Muscle layer of duodenum (tissue), 2 donors: ENCODE results near the gene ITPR1.

ENCODE experiments used
- H3K27ac ChIP-seq: one replicate; pipeline ENCODE4 v1.7.0; 2013; ENCODE audit warnings: mild to moderate bottlenecking, low read length
- H3K27me3 ChIP-seq: one replicate; pipeline ENCODE4 v1.7.0; 2013; ENCODE audit warnings: low read depth, mild to moderate bottlenecking, control low read depth, low read length
- H3K36me3 ChIP-seq, 2 donors: one replicate each; pipeline ENCODE4 v1.7.0; 2013; ENCODE audit warnings: low read length in 2 of 2, control low read depth in 1 of 2, mild to moderate bottlenecking in 1 of 2; ENCODE audit not compliant: insufficient read depth in 2 of 2, control insufficient read depth in 1 of 2
- H3K4me1 ChIP-seq, 2 donors: one replicate each; pipeline ENCODE4 v1.7.0; 2013; ENCODE audit warnings: low read length in 2 of 2, mild to moderate bottlenecking in 2 of 2, control low read depth in 1 of 2, moderate library complexity in 1 of 2; ENCODE audit not compliant: insufficient read depth in 2 of 2, control insufficient read depth in 1 of 2
- H3K4me3 ChIP-seq, 2 donors: one replicate each; pipeline ENCODE4 v1.7.0; 2013; ENCODE audit warnings: low read length in 2 of 2, low read depth in 1 of 2, mild to moderate bottlenecking in 1 of 2
- H3K9me3 ChIP-seq, 2 donors: one replicate each; pipeline ENCODE4 v1.7.0; 2013; ENCODE audit warnings: low read length in 2 of 2, control low read depth in 1 of 2, mild to moderate bottlenecking in 1 of 2; ENCODE audit not compliant: control insufficient read depth in 1 of 2
- donor health status: healthy.

ITPR1 gene

GRCh38 chr3:4816306-4816705 lies 323.2 kb downstream of the ITPR1 start:
- Histone ChIP-seq H3K4me3 (no peak overlapping the region), H3K9me3 (peaks cover 0 to 8% of the 10 kb centered on the region in 2 donors), H3K27me3 (no peaks in the 10 kb centered on the region), H3K27ac (no peak overlapping the region), H3K4me1 (peaks cover 0 to 3% of the 10 kb centered on the region in 2 donors), H3K36me3 (peaks cover 38 to 74% of the 10 kb centered on the region in 2 donors)

- Histone ChIP-seq H3K4me1 (peaks cover 0 to 3% of the 10 kb centered on the region in 2 donors), H3K36me3 (peaks cover 38 to 76% of the 10 kb centered on the region in 2 donors), H3K27me3 (no peaks in the 10 kb centered on the region), H3K27ac (no peak overlapping the region), H3K4me3 (no peak overlapping the region), H3K9me3 (peaks cover 0 to 8% of the 10 kb centered on the region in 2 donors)
Measured at GRCh38 chr3:4816718-4817117, 323.6 kb downstream of the ITPR1 start.

- H3K9me3 ChIP-seq = peaks cover 0 to 8% of the 10 kb centered on the region in 2 donors
- peaks cover 38 to 76% of the 10 kb centered on the region in 2 donors for H3K36me3 ChIP-seq
- no peak overlapping the region for H3K27ac ChIP-seq
- H3K4me1 ChIP-seq = peaks cover 0 to 3% of the 10 kb centered on the region in 2 donors
- no peaks in the 10 kb centered on the region for H3K27me3 ChIP-seq
- H3K4me3 ChIP-seq = no peak overlapping the region
Measured at GRCh38 chr3:4817128-4817527, 324.0 kb downstream of the ITPR1 start.

DNA sequence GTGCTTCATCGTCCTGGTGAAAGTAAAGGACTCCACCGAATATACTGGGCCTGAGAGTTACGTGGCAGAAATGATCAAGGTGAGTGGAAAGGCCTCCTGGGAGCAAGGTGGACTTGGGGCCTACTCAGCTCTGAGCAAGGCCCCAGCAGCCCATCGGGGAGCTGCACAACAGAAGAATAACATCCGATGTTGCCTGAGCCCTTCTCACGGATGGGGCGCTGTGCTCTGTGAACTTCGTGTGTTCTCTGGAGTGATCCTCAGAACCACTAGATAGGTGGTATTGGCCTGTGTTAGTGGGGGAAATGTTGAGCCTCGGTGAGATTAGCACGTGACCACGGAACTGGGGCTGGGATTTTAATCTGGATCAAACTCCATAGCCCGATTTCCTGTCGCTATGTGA lies 325.0 kb downstream of the ITPR1 start:
- peaks cover 0 to 8% of the 10 kb centered on the region in 2 donors for H3K9me3 ChIP-seq
- no peaks in the 10 kb centered on the region for H3K27me3 ChIP-seq
- H3K4me3 ChIP-seq = no peak overlapping the region
- H3K27ac ChIP-seq = no peak overlapping the region
- H3K36me3 ChIP-seq = peaks cover 38 to 73% of the 10 kb centered on the region in 2 donors
- no peaks in the 10 kb centered on the region for H3K4me1 ChIP-seq

DNA sequence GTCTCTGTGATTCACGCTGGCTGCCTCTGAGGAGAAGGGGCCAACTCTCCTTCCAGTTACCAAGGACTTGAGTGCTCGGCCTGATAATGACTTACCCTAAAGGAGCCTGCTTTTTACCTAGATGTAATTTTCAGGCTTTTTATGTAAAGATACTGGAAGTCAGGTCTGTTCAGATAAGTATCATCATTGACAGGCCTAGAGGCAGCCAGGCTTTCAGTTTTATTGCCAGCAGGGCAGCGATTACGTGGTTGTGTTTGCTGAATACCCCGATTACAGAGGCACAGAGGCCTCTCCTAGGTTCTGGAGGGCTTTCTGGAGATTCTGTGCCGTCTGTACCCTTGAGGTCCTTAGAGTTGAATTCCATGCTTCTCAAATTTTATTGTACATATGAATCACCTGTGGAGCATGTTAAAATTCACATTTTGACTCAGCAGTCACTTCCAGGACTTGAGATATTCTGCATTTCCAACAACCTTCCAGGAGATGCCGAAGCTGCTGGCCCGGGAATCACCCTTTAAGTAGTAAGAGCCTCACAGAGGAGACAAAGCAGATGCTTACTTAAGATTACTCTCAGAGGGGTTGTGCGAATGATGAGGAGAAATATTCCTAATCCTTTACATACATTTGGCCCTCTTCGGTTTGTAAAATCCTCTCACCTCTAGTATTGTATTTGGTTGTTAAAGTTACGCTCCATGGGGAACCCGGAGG lies 326.0 kb downstream of the ITPR1 start:
- H3K36me3 ChIP-seq = peaks cover 29 to 63% of the 10 kb centered on the region in 2 donors
- no peak overlapping the region for H3K4me3 ChIP-seq
- no peaks in the 10 kb centered on the region for H3K27me3 ChIP-seq
- H3K9me3 ChIP-seq = peaks cover 0 to 8% of the 10 kb centered on the region in 2 donors
- H3K27ac ChIP-seq = no peak overlapping the region
- no peaks in the 10 kb centered on the region for H3K4me1 ChIP-seq

- peaks cover 27 to 57% of the 10 kb centered on the region in 2 donors for H3K36me3 ChIP-seq
- no peaks in the 10 kb centered on the region for H3K27me3 ChIP-seq
- H3K27ac ChIP-seq = no peak overlapping the region
- H3K9me3 ChIP-seq = peaks cover 0 to 8% of the 10 kb centered on the region in 2 donors
- H3K4me1 ChIP-seq = peaks cover 0 to 2% of the 10 kb centered on the region in 2 donors
- H3K4me3 ChIP-seq = no peak overlapping the region
Measured at GRCh38 chr3:4819746-4820145, 326.6 kb downstream of the ITPR1 start.

DNA sequence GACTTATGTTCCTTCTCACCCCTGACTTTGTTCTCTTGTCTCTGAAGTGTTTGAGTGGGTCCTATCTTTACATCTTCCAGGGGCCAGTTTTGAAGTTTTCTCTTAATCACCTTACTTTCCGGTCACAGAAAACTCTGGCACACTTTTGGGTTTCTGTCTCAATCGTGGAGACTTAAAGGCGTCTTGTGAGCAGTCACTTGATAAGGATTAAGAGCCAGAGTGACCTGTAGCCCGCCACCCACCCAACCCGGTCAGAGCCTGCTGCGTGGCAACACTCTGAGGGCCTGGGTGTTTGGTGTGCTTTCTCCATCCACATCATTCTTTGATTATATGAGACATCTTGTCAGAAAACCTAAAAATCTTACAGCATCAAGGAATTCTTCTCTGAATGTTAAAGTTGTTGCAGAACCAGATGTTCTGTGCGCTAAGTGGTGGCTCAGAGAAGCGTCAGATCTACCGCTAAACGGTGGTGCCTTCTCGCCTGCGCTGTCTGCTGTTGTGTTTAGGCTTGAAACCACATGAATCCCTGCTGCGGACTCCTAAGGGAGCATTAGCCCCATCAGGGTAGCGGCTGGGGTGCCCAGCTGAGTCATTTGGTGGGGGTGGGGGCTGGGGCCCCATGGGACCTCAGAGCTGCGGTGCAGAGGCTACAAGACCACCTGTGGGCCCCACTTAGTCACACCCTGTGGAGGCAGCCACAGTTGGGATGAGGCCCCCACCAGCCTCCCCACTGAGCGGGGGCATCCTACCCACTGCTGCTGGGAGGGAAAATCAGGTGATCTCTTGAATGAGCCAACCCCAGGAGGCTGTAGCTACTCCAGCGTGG lies 327.4 kb downstream of the ITPR1 start:
- Histone ChIP-seq H3K9me3 (peaks cover 0 to 8% of the 10 kb centered on the region in 2 donors), H3K27me3 (no peaks in the 10 kb centered on the region), H3K4me3 (no peak overlapping the region), H3K36me3 (peaks cover 22 to 49% of the 10 kb centered on the region in 2 donors), H3K4me1 (peaks cover under 1 to 10% of the 10 kb centered on the region in 2 donors), H3K27ac (no peak overlapping the region)

DNA sequence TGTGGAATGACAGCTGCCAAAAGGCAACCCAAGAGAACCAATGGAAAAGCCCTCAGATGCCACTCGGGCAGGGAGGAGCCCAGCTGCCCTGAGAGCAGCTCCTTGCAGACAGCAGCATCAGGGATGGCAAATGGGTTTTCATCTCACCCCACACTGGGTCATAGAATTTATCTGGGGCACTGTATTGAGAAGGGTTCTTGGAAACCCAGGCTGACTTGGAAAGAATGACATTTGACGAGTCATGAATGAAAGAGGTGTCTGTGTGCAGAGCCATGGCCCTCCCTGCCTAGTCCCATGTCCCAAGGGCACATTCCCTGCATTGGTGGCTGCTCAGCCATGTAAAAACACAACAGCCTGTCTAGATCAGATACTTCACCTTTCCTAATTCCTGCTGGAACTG lies 328.2 kb downstream of the ITPR1 start:
- no peak overlapping the region for H3K27ac ChIP-seq
- H3K4me3 ChIP-seq = no peak overlapping the region
- peaks cover 22 to 41% of the 10 kb centered on the region in 2 donors for H3K36me3 ChIP-seq
- peaks cover 0 to 6% of the 10 kb centered on the region in 2 donors for H3K9me3 ChIP-seq
- no peaks in the 10 kb centered on the region for H3K27me3 ChIP-seq
- H3K4me1 ChIP-seq = peaks cover 9 to 17% of the 10 kb centered on the region in 2 donors

DNA sequence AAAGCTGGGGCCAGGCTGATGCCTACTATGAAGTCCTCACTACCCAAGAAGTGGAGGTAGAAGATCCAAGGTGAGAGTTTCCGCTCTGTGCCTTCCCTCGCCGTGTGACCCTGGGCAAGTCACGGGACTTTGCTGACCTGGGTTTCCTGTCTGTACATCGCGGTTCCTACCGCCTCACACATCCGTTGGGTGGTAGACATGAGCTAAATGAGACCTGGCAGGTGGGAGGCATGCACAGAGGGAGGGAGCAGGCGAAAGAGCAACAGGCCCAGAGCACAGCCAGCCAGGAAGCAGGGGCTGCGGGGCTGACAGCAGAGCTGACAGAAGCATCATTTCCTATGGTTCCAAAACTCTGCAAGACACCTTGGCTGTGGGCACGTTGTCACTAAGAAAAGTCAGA lies 328.8 kb downstream of the ITPR1 start:
- Histone ChIP-seq H3K4me1 (peaks cover 10 to 18% of the 10 kb centered on the region in 2 donors), H3K36me3 (peaks cover 22 to 37% of the 10 kb centered on the region in 2 donors), H3K9me3 (peaks cover 0 to 4% of the 10 kb centered on the region in 2 donors), H3K27ac (no peak overlapping the region), H3K27me3 (no peaks in the 10 kb centered on the region), H3K4me3 (no peak overlapping the region)

DNA sequence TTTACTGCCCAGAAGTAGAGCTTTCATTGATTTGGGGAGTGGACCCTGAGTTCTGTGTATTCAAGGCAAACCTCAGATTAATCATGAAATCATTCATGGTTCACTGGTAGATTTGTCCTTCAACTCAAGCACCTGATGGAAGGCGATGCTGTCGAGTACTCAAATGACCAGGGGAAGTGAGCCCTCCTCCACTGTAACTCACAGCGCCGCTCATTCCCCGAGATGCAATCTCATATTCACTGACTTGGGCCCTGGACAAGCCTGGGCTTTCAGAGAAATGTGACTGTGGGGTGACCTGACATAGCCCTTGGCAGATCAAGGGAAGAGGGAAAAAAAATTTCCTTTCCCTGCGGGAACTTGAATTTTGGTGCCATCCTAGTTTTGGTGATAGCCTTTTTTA lies 329.4 kb downstream of the ITPR1 start:
- no peak overlapping the region for H3K4me3 ChIP-seq
- H3K27ac ChIP-seq = no peak overlapping the region
- peaks cover 10 to 23% of the 10 kb centered on the region in 2 donors for H3K4me1 ChIP-seq
- H3K36me3 ChIP-seq = peaks cover 22 to 31% of the 10 kb centered on the region in 2 donors
- H3K27me3 ChIP-seq = no peaks in the 10 kb centered on the region
- H3K9me3 ChIP-seq = no peaks in the 10 kb centered on the region

DNA sequence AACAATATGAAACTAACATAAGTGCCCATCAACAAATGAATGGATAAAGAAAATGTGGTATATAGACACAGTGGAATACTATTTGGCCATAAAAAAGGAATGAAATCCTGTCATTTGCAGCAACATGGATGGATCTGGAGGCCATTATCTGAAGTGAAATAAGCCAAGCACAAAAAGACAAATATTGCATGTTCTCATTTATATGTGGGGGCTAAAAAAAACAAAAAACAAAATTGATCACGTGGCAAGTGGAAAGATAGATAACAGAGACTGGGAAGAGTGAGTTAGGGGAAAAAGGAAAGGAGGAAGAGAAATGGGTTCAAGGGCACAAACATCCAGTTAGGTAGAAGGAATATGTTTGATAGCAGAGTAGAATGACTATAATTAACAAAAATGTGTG lies 330.2 kb downstream of the ITPR1 start:
- Histone ChIP-seq H3K4me3 (no peak overlapping the region), H3K9me3 (no peaks in the 10 kb centered on the region), H3K27me3 (no peaks in the 10 kb centered on the region), H3K27ac (no peak overlapping the region), H3K36me3 (peaks cover 14 to 23% of the 10 kb centered on the region in 2 donors), H3K4me1 (peaks cover 10 to 23% of the 10 kb centered on the region in 2 donors)
